Kidney capillary endothelial cell (primary cell): ENCODE results near the gene KIF2B.
"Not testable (repeated sequence)": the region's sequence is repeated elsewhere in the genome, so short reads cannot be mapped to it uniquely, and the experiment has no call there.

Experiments
- DNase-seq: peaks from one replicate; pipeline ENCODE4 v3.0.0-alpha.2; 2018; ENCODE audit warnings: low spot score

Gene KIF2B

DNA sequence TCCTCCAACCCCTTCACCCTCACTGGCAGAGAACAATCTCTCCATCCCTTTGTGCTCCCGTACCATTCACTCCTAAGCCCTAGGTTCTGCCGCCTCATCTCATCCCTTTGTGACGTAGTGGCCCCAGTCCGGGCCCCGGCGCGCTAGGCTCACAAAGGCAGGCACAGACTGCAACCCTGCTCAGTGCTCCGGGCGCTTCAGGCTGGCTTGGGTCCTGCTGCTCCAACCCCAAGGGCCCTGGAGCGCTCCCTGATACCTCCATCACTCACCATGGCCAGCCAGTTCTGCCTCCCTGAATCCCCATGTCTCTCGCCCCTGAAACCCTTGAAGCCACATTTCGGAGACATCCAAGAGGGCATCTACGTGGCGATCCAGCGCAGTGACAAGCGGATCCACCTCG is at the start of gene KIF2B:
KIF2B (plus strand) TSS at position 164 of the 400 bp plus-strand sequence; CDS start at position 271, 107 bp downstream.
- DNase-seq = no peak

- no peak for DNase-seq
Measured at GRCh38 chr17:53780320-53780719, 42.4 kb upstream of the KIF2B start.

DNA sequence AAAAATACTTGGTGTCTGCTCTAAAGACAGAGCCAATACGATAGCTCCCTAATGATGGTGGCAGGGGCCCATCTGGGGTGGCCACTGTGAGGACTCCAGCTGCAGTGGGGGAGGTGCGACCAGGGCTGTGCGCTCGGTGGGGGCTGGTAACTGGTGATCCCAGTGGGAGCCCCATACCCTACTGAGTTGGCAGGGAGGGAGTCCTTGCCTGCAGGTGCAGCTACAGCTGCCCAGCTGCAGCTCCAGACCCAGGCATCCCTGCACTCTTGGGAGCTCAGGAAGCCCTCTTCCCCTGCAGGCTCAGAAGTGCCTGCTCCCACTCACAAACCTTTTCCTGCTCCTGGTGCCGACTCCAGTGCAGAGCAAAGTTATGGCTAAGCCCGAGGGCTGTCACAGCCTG is 31.2 kb upstream of the KIF2B start:
- DNase-seq = no peak

DNA sequence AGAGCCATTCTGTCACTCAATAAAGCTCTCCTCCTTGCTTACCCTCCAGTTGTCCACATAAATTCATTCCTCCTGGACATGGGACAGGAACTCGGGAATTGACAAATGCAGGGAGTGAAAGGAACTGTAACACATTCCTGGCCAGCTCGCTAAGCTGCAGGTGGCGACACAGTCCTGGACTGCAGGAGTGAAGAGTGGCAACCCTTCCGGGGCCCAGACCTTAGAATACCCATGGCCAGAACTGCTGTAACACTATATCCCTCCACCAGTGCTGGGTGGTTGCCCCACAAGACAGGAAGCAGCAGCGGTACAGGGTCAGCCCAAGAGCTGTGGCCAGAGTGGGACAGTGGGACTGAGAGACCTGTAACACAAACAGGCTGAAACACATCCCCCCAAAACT is 30.3 kb upstream of the KIF2B start:
- DNase-seq = no peak

DNA sequence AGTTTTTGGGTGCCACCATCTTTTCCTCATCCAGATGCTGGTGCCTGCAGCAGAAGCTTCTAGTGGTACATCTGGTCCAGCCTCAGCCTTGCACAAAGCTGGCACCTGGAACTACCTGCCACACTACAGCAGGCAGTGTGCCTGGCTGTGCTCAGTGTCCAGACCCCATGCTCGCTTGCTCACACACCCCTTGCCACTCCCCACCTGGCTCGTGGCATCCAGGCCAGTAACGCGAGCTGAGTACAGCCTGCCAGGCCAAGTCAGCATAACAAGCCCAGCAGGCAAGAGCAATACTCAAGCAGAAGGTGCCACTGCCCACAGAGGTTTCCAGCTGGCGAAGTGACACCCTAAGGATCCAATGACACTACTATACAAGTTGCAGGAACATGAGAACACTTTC is 29.7 kb upstream of the KIF2B start:
- no peak for DNase-seq

GRCh38 chr17:53794875-53795274 is 27.9 kb upstream of the KIF2B start:
- no peak for DNase-seq

DNA sequence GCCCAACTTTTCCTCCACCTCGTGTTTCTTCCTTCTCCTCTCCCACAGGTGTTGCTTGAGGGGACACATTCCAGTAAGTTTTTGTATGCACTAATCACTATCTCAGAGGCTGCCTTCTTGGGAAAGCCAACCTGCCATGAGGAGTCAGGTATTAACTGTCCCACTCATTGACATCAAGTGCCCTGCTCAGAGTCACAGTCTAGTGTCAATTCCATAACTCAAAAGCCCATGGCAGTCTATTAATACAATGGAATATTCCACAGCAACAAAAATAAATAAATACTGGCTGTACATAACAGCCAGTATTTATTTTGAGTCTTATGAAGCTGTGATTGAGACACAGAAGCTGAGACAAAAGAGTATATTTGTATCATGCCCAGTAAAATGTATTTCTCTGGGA is 26.1 kb upstream of the KIF2B start:
- no peak for DNase-seq

DNA sequence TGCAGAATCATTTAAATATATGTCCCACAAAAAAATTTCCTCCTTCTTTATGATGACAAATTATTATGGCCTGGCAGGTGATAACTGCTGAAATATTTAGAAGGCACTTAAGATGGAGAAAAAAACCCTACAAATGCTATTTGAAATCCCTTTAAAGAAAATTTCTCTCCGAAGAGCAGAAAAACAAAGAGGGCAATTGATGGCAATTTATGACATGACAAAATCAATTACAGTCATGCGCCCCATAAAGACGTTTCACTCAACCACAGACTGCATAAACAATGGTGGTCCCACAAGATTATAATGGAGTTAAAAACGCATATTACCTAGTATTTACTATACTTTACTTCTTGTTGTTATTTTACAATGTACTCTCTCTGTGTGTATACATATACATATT is 25.2 kb upstream of the KIF2B start:
- DNase-seq = no peak

DNA sequence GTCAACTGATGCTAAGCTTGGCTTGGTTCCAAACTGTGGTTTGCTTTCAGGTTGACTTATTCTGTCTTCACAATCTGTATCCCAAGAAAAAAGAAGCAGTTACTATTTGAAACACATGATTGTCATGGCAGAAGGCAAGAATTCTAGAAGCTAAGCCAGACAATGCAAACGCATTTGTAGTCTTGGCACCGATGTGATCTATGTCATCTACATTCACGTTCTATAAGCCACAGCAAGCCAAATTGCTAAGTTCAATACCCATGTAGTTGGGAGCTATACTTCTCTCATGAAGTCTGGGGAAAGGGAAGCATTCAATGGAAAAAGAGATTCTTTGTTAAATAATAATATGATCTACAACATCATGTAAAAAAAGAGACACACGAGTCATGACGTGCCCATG is 18.3 kb upstream of the KIF2B start:
- DNase-seq = no peak

DNA sequence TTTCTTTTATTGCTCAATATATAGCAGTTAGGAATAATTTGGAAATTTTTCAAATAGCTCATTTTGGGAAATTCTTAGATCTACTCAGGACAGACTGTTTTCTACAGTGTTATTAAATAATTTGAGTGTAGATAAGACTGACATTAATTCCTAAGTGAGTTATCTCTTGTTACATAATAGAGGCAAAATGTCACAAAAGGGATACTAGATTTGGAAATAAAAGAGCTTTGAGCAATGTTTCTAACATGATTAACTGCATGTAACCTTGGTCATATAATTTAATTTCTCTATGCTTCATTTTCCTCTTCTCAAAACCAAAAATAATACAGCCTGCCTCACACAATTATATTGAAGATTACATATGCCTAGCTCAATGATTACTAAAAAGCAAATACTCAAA is 16.3 kb upstream of the KIF2B start:
- no peak for DNase-seq

GRCh38 chr17:53807286-53807685 is 15.4 kb upstream of the KIF2B start:
- DNase-seq = no peak

DNA sequence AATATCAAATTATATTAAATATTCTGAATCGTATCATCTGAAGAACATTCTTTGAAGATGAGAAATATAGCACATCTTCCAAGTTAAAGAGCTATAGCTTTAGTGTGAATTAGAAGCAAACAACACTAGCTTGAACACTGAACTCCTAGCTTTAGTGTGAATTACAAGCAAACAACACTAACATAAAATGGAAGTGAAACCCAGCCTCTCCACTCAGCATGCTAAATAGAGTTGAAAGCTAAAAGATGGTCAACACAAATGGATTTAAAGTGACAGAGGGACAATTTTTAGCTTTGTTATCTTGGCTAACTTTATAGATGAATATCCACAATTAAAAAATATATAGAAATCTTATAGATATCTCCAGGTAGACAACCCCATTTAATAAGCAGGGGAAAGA is 4.5 kb upstream of the KIF2B start:
- no peak for DNase-seq

- DNase-seq = no peak
Measured at GRCh38 chr17:53818929-53819328, 3.8 kb upstream of the KIF2B start.

- DNase-seq = no peak
Measured at GRCh38 chr17:53819956-53820355, 2.8 kb upstream of the KIF2B start.

DNA sequence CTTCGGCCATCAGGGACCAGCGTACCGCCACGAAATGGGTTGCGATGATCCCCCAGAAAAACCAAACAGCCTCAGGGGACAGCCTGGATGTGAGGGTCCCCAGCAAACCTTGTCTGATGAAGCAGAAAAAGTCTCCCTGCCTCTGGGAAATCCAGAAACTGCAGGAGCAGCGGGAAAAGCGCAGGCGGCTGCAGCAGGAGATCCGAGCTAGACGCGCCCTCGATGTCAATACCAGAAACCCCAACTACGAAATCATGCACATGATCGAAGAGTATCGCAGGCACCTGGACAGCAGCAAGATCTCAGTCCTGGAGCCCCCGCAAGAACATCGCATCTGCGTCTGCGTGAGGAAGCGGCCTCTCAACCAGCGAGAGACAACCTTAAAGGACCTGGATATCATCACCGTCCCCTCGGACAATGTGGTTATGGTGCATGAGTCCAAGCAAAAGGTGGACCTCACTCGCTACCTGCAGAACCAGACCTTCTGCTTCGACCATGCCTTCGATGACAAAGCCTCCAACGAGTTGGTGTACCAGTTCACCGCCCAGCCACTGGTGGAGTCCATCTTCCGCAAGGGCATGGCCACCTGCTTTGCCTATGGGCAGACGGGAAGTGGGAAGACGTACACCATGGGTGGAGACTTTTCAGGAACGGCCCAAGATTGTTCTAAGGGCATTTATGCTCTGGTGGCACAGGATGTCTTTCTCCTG is 769 bp downstream of the KIF2B start:
- DNase-seq = no peak

- not testable (repeated sequence) for DNase-seq
Measured at GRCh38 chr17:53834771-53835170, 12.0 kb downstream of the KIF2B start.

DNA sequence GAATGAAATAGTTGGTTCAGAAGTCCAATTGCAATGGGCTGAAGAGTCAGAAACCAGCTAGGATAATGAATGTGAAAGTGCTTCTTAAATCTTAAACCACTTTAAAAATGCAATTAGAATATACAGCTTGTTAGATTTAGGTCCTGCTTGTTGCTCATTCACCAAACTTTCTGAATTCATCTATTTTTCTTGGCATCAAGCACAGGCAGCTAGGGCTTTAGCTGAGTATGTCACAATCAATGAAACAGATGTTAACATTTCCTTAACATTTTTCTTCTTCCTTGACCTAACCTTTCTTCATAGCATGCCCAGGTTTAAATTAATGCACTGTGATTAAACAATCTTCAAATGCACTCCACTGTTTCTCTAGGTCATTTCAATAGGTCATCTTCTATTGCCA is 14.4 kb downstream of the KIF2B start:
- no peak for DNase-seq

- no peak for DNase-seq
Measured at GRCh38 chr17:53844491-53845107, 21.9 kb downstream of the KIF2B start.

DNA sequence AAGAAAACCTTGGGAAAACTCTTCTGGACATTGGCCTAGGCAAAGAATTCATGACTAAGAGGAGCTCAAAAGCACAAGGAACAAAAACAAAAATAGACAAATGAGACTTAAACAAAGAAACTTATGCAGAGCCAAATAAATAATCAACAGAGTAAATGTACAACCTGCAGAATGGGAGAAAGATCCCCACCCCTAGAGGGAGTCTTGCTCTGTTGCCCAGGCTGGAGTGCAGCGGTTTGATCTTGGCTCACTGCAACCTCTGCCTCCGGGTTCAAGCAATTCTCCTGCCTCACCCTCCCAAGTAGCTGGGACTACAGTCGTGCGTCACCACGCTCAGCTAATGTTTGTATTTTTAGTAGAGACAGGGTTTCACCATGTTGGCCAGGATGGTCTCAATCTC is 48.4 kb downstream of the KIF2B start:
- not testable (repeated sequence) for DNase-seq
